ENCODE data around the gene CDC5L. TPM values are rescaled to one million over a fixed set of nuclear protein-coding genes. Genes with fewer than 3 reads are reported as not detected.

Gene CDC5L
- polyA plus RNA-seq, 1 donor (not counting 4 experiments of a cell fraction or from before 2014, with no cell fraction given), result 16.6 TPM

DNA sequence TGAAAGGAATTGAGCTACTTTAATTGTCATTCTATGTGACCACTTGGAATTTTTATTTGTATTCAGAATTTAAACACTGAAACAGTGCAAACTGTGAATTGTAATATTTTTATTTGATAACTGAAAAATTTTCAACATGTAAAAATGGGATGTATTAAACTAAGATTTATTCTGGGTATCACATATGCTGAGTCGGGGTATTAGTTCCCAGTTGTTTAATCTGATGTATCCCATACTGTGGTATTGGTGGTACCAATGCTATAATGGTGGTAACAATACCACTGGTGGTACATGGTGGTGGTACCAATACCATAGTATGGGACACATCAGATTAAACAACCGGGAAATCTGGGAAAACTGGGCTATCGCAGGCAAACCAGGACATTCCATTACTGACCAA is 79.4 kb downstream of the CDC5L start:
- no peaks in the 10 kb centered on the region for H3K79me2 ChIP-seq (ENCODE audit: control insufficient read depth, insufficient read depth, low read length)
- no peaks in the 10 kb centered on the region for H3K4me1 ChIP-seq (ENCODE audit: control insufficient read depth, extremely low read depth, insufficient read depth, low read length)
- no peak overlapping the region for H3K4me3 ChIP-seq (ENCODE audit: control insufficient read depth in 2 of 3, extremely low read depth in 1 of 3, insufficient read depth in 2 of 3, low read depth in 1 of 3, low read length in 3 of 3)
- FAIRE-seq (no peak), DNase-seq (ENCODE audit: low read depth, low spot score) (no peak)
- no peak overlapping the region for H3K4me2 ChIP-seq (ENCODE audit: control insufficient read depth, extremely low read depth, insufficient read depth, low read depth, low read length)
- no peaks in the 10 kb centered on the region for H3K9me3 ChIP-seq (ENCODE audit: control insufficient read depth, low read depth, low read length)
- H3K9me1 ChIP-seq (ENCODE audit: control insufficient read depth, extremely low read depth, insufficient read depth, low read length), result no peaks in the 10 kb centered on the region
- TF ChIP-seq EZH2 (IDR thresholded peaks at IDR 0.05; ENCODE audit: low read length), result no peak
- TF ChIP-seq, protein P1, sequence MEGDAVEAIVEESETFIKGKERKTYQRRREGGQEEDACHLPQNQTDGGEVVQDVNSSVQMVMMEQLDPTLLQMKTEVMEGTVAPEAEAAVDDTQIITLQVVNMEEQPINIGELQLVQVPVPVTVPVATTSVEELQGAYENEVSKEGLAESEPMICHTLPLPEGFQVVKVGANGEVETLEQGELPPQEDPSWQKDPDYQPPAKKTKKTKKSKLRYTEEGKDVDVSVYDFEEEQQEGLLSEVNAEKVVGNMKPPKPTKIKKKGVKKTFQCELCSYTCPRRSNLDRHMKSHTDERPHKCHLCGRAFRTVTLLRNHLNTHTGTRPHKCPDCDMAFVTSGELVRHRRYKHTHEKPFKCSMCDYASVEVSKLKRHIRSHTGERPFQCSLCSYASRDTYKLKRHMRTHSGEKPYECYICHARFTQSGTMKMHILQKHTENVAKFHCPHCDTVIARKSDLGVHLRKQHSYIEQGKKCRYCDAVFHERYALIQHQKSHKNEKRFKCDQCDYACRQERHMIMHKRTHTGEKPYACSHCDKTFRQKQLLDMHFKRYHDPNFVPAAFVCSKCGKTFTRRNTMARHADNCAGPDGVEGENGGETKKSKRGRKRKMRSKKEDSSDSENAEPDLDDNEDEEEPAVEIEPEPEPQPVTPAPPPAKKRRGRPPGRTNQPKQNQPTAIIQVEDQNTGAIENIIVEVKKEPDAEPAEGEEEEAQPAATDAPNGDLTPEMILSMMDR (optimal IDR thresholded peaks at IDR 0.05 in 1 of 3, IDR thresholded peaks at IDR 0.05 in 1 of 3, conservative IDR thresholded peaks at IDR 0.05 in 1 of 3; ENCODE audit: extremely low read depth in 1 of 3, insufficient read depth in 2 of 3, low read length in 3 of 3), result no peak
- no peak overlapping the region for H3K9ac ChIP-seq (ENCODE audit: control insufficient read depth, extremely low read depth, insufficient read depth, low read length)
- no peaks in the 10 kb centered on the region for H3K36me3 ChIP-seq (ENCODE audit: control insufficient read depth in 2 of 2, extremely low read depth in 1 of 2, insufficient read depth in 2 of 2, low read length in 2 of 2)
- H4K20me1 ChIP-seq (ENCODE audit: control insufficient read depth, extremely low read depth, insufficient read depth, low read length), result no peaks in the 10 kb centered on the region
- no peaks in the 10 kb centered on the region for H3K27me3 ChIP-seq (ENCODE audit: control insufficient read depth, extremely low read depth, insufficient read depth, low read length)
- no peak overlapping the region for H3K27ac ChIP-seq (ENCODE audit: control insufficient read depth, insufficient read depth, low read length)
- no peak overlapping the region for H2AFZ ChIP-seq (ENCODE audit: control insufficient read depth, low read length)
- dilution Hi-C loops (cut with MboI; ENCODE audit: extremely low pct_ligation_motif_present, low sequenced_read_pairs), result no loop called here

DNA sequence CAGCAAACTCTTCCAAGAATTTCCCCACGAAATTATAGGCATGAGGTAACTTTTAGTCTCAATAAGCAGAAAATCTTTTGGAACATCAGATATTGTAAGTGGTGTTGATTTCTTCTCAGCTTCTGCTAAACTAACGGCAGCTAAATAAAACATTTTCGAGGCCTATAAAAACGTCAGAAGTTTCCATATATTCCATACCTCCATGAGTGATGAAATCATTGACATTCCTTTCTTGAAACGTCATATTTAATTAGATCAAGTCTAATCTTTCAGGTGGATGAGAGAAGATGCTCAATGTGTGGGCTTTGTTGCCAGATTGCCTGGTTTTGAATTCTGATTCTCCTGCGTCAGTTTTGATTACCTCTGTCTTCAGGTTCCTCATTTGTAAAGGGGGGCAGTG is 81.3 kb downstream of the CDC5L start:
- DNase-seq (ENCODE audit: low read depth, low spot score) (no peak), FAIRE-seq (no peak)
- Histone ChIP-seq H3K27me3 (ENCODE audit: control insufficient read depth, extremely low read depth, insufficient read depth, low read length) (no peaks in the 10 kb centered on the region), H3K4me2 (ENCODE audit: control insufficient read depth, extremely low read depth, insufficient read depth, low read depth, low read length) (no peak overlapping the region), H2AFZ (ENCODE audit: control insufficient read depth, low read length) (no peak overlapping the region), H3K9me1 (ENCODE audit: control insufficient read depth, extremely low read depth, insufficient read depth, low read length) (no peaks in the 10 kb centered on the region), H3K27ac (ENCODE audit: control insufficient read depth, insufficient read depth, low read length) (no peak overlapping the region), H3K4me3 (ENCODE audit: control insufficient read depth in 2 of 3, extremely low read depth in 1 of 3, insufficient read depth in 2 of 3, low read depth in 1 of 3, low read length in 3 of 3) (no peak overlapping the region), H3K9ac (ENCODE audit: control insufficient read depth, extremely low read depth, insufficient read depth, low read length) (no peak overlapping the region), H3K79me2 (ENCODE audit: control insufficient read depth, insufficient read depth, low read length) (no peaks in the 10 kb centered on the region), H3K36me3 (ENCODE audit: control insufficient read depth in 2 of 2, extremely low read depth in 1 of 2, insufficient read depth in 2 of 2, low read length in 2 of 2) (no peaks in the 10 kb centered on the region), H3K4me1 (ENCODE audit: control insufficient read depth, extremely low read depth, insufficient read depth, low read length) (no peaks in the 10 kb centered on the region), H4K20me1 (ENCODE audit: control insufficient read depth, extremely low read depth, insufficient read depth, low read length) (no peaks in the 10 kb centered on the region), H3K9me3 (ENCODE audit: control insufficient read depth, low read depth, low read length) (no peaks in the 10 kb centered on the region)
- dilution Hi-C loops (cut with MboI; ENCODE audit: extremely low pct_ligation_motif_present, low sequenced_read_pairs), result no loop called here
- TF ChIP-seq, protein P1 (optimal IDR thresholded peaks at IDR 0.05 in 1 of 3, IDR thresholded peaks at IDR 0.05 in 1 of 3, conservative IDR thresholded peaks at IDR 0.05 in 1 of 3; ENCODE audit: extremely low read depth in 1 of 3, insufficient read depth in 2 of 3, low read length in 3 of 3), result no peak
- no peak for TF ChIP-seq EZH2 (IDR thresholded peaks at IDR 0.05; ENCODE audit: low read length)
